Upper lobe of right lung (tissue), 1 donor: ENCODE results near the gene DRGX. TPM values are rescaled to one million over a fixed set of nuclear protein-coding genes. Genes with fewer than 3 reads are reported as not detected.

Source experiments
- ATAC-seq: fragments of 200-7000 bp; cut with Tn5 transposase; one replicate; pipeline ENCODE4 v1.9.1; 2020; ENCODE audit warnings: mild to moderate bottlenecking, moderate library complexity
- DNase-seq: peaks from one replicate; pipeline ENCODE4 v3.0.0-alpha.2; 2020
- H3K27ac ChIP-seq: fragments of 200-600 bp; one replicate; pipeline ENCODE4 v1.8.0; 2022
- H3K27me3 ChIP-seq: fragments of 200-600 bp; one replicate; pipeline ENCODE4 v1.8.0; 2022; ENCODE audit warnings: mild to moderate bottlenecking
- H3K36me3 ChIP-seq: fragments of 200-600 bp; one replicate; pipeline ENCODE4 v1.8.0; 2022
- H3K4me1 ChIP-seq: fragments of 200-600 bp; one replicate; pipeline ENCODE4 v1.8.0; 2022
- H3K4me3 ChIP-seq: fragments of 200-600 bp; one replicate; pipeline ENCODE4 v1.8.0; 2022; ENCODE audit warnings: mild to moderate bottlenecking
- H3K9me3 ChIP-seq: fragments of 200-600 bp; one replicate; pipeline ENCODE4 v1.8.0; 2022
- CTCF ChIP-seq: fragments of 200-600 bp; IDR thresholded peaks from one replicate; pipeline ENCODE4 v1.8.0; 2022; ENCODE audit warnings: antibody characterized with exemption
- intact Hi-C: fragments of 100-400 bp; cut with DNase I; formaldehyde crosslinking; loops from one replicate; pipeline ENCODE4 v1.11.0; 2022
- long read RNA-seq: library from polyadenylated mRNA; unstranded; transcript quantifications from one replicate; pipeline ENCODE4 v2.0.0, GENCODE V29; 2021
- total RNA-seq: library from RNA; stranded (reverse); fragmentation: NEBNext Ultra II Directional; extraction: Animal tissue kit (Norgen Biotek cat#: 25700); gene quantifications from one replicate; pipeline ENCODE4 v1.2.1, GENCODE V29; 2021
- donor health status: DM: no; HTN: yes; CAD: no; lungs with severe emphysema.

The DRGX gene
- total RNA-seq: not detected
- long read RNA-seq: 0 reads

DNA sequence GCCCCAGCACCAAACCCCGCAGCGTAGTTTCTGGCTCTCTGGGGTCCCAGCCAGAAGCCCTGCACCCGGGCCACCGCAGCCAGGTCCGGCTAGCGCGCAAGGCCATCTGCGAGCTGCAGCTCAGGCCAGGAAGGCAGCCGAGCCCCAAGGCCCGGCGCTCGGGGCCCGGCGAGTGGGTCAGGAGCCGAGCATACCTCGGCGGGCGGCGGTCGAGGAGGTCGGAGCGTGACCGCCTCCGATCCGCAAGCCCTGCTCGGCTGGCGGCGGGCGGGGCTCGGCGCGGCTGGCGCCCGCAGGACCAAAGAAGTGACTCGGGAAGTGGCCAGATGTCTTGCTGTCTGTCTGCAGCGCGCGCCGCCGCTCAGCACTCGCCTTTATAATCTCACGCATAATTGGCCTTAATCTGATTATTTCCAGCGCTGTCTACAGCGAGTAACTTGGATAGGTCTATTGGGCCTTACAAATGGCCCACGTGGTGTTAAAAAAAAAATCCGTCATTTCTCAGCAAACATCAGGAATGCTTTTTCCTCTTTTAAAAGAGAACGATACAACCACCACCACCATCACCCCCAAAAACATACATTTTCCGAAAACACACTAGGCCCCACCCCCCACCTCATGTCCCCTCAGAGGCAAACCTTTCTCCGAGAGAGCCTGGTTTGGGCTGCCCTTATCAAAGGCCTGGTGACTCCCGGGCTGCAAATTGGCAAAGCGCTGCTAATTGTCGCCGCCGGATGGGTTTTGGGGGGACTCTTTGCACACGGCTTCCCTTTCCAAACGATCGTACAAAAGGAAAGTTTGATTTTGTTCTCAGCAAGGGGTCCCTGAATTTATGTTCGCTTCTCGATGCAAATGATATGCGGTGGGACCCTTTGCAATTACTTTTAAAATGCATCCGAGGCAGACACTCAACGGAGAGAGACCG, at the start of gene DRGX:
Gene DRGX, minus strand, starts transcription at position 349 of the 925 bp plus-strand sequence. CDS start 649 bp downstream, outside the sequence.
- Histone ChIP-seq H3K9me3 (no peaks in the 10 kb centered on the region), H3K36me3 (no peaks in the 10 kb centered on the region), H3K27ac (no peak within 1 kb of the TSS), H3K4me3 (no peak within 1 kb of the TSS), H3K27me3 (peaks cover 90% of the 10 kb centered on the region), H3K4me1 (peaks cover 9% of the 10 kb centered on the region)
- intact Hi-C loops: no loop called here
- DNase-seq (no peak), ATAC-seq (peak; percentile 4)
- no peak for TF ChIP-seq CTCF

DNA sequence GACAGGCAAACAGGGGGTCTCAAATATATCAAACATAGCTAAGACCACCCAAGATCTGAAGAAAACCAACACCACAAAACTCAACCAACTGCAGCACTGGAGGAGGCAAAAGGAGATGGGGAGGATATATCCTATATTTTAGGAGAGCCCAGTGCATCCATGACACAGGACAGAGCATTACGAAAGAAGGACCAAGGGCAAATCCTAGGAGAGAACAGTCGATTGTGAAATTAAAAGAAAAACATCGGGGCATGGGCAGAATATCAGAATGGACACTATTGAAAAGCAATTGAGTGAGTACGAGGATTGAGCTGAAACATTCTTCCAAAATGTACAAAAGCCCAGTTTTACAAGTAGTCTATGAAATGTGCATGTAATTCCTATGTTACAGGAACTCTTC, 48.5 kb upstream of the DRGX start:
- TF ChIP-seq CTCF: no peak
- ATAC-seq (no peak), DNase-seq (no peak)
- H3K36me3 ChIP-seq: no peaks in the 10 kb centered on the region
- no peaks in the 10 kb centered on the region for H3K9me3 ChIP-seq
- intact Hi-C loops: no loop called here
- H3K4me3 ChIP-seq: no peak overlapping the region
- no peaks in the 10 kb centered on the region for H3K4me1 ChIP-seq
- no peak overlapping the region for H3K27ac ChIP-seq
- no peaks in the 10 kb centered on the region for H3K27me3 ChIP-seq

DNA sequence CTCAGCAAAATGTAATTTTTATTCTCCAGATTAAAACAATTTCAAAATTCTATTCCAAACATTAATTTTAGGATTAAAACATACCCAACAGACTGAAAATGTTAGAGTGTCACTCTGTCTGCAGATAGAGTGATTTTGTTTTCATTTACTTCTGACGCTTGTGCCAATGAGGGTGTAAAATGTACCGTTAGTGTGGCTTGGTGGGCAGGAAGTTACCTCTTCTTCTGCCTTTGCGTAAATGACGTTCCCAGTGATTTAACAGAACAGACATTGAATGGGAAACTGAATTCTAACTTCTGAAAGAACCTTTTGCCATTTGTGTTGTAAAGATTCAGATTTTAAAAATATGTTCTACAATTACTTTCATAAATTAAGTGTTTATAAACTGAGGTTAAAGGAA, 47.0 kb upstream of the DRGX start:
- intact Hi-C loops: no loop called here
- DNase-seq (no peak), ATAC-seq (no peak)
- no peaks in the 10 kb centered on the region for H3K36me3 ChIP-seq
- no peak overlapping the region for H3K4me3 ChIP-seq
- H3K27ac ChIP-seq: no peak overlapping the region
- no peaks in the 10 kb centered on the region for H3K9me3 ChIP-seq
- no peaks in the 10 kb centered on the region for H3K4me1 ChIP-seq
- no peaks in the 10 kb centered on the region for H3K27me3 ChIP-seq
- TF ChIP-seq CTCF: no peak

DNA sequence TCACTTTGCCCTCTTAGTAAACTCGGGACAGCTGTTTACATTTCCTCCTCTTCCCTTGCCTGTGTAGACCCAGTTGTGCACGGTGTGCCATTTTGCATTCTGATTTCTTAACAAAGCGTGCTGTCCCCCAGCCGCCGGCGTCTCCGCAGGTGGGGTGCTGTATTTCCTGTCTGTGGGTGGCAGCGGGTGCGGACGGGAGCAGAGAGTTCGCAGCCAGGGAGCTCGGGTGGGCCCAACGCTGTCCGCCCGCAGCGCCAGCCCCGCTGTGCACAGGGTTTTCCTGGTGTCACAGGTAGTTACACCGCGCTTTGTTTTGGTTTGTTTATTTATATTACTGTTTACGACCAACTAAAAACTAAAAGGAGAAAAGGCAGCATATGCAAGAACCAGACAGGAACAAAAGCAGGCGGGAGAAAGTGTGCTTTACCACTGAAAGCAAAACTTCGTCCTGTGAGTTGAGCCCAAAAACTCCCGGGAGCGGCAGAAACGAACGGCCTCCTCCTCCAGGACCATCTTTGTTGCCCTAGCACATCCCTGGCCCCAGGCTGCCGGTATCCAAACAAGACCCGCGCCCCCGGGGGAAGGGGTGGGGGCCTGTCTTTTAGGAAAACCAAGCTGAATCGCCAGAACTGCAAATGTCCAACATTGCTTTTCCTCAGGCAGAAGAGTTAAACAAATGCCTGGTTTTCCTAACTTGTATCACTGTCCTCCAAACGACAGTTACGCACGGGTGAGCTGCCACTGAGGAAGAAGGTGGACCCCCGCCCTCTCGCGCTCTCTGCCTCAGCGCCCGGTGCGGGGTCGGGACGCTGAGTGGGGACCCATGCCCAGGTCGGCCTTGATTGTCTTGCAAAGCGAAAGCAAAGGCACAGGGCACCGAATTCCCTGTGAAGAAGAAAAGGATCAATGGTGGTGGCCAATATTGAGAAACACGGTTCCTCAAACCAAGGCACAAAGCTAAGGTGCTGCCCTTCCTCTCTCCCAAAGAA, 45.9 kb upstream of the DRGX start:
- Histone ChIP-seq H3K4me3 (no peak overlapping the region), H3K36me3 (no peaks in the 10 kb centered on the region), H3K27ac (no peak overlapping the region), H3K9me3 (no peaks in the 10 kb centered on the region), H3K4me1 (no peaks in the 10 kb centered on the region), H3K27me3 (no peaks in the 10 kb centered on the region)
- TF ChIP-seq CTCF: no peak
- intact Hi-C loops: no loop called here
- ATAC-seq (no peak), DNase-seq (no peak)

- TF ChIP-seq CTCF: no peak
- Histone ChIP-seq H3K4me3 (no peak overlapping the region), H3K27me3 (no peaks in the 10 kb centered on the region), H3K36me3 (no peaks in the 10 kb centered on the region), H3K9me3 (no peaks in the 10 kb centered on the region), H3K4me1 (no peaks in the 10 kb centered on the region), H3K27ac (no peak overlapping the region)
- intact Hi-C loops: no loop called here
- DNase-seq (no peak), ATAC-seq (no peak)
These were observed 39.3 kb upstream of the DRGX start for GRCh38 chr10:49435225-49435624.
